GM12878 (cell line): Measurements from ENCODE around the gene ZNF668. TPM values are rescaled to one million over a fixed set of nuclear protein-coding genes. Genes with fewer than 3 reads are reported as not detected.

Experiments used
- BMI1 ChIP-seq: fragments of 450-650 bp; IDR thresholded peaks from 2 replicates; pipeline ENCODE4 v1.6.1; 2016; ENCODE audit warnings: mild to moderate bottlenecking, moderate library complexity, borderline replicate concordance
- CBX3 ChIP-seq: fragments of 200-600 bp; sonication (generic); IDR thresholded peaks from 2 replicates; pipeline ENCODE4 v1.6.1; 2016; ENCODE audit warnings: low read depth, borderline replicate concordance
- GABPA ChIP-seq: IDR thresholded peaks from 2 replicates; pipeline ENCODE4 v1.6.1; 2014; ENCODE audit warnings: antibody characterized with exemption, low read depth, mild to moderate bottlenecking, inconsistent platforms
- HCFC1 ChIP-seq: fragments of 150-350 bp; IDR thresholded peaks from 2 replicates; pipeline ENCODE4 v1.6.1; 2014; ENCODE audit warnings: low read length
- NFIC ChIP-seq: IDR thresholded peaks from 2 replicates; pipeline ENCODE4 v1.6.1; 2012; ENCODE audit warnings: low read depth, mild to moderate bottlenecking, inconsistent platforms, low read length, moderate library complexity
- POU2F2 ChIP-seq: IDR thresholded peaks from 3 replicates; pipeline ENCODE4 v1.6.1; 2011; ENCODE audit warnings: low read depth, mild to moderate bottlenecking, low read length, borderline replicate concordance
- polyA plus RNA-seq, 11 experiments: library from polyadenylated mRNA; depleted of rRNA in 4 of 11; unstranded in 6 of 11; stranded (reverse) in 5 of 11; fragments of >200 nt; fragmentation: Nextera tagmentation in 4 of 11; fragmentation: Illumina TruSeq in 1 of 11; extraction: Ambion mirVana in 4 of 11; extraction: Trizol in 1 of 11; gene quantifications; 1 replicate in 1 of 11; 2 replicates in 10 of 11; pipeline versions ENCODE4 v1.2.1 to v1.2.3, GENCODE V29; 2011 to 2016; ENCODE audit warnings: inconsistent platforms in 2 of 11, missing spikeins in 2 of 11, low read depth in 1 of 11
- total RNA-seq, 4 experiments: library from RNA; depleted of rRNA in 3 of 4; stranded (reverse); fragments of >200 nt in 3 of 4; fragmentation: Illumina TruSeq in 1 of 4; extraction: Trizol in 1 of 4; gene quantifications; 2 replicates each; pipeline versions ENCODE4 v1.2.1 to v1.2.3, GENCODE V29; 2013 to 2021
- TF ChIP-seq, protein P1 (sequence below): IDR thresholded peaks from 2 replicates; pipeline ENCODE4 v1.6.1; 2012; ENCODE audit warnings: improper control_type of control experiment, low read depth, low read length; ENCODE audit not compliant: insufficient replicate concordance
- TF ChIP-seq, protein P2 (sequence below): IDR thresholded peaks from 2 replicates; pipeline ENCODE4 v1.6.1; 2011; ENCODE audit warnings: mild to moderate bottlenecking, low read depth, low read length, moderate library complexity; ENCODE audit not compliant: insufficient replicate concordance

ZNF668 gene
- total and polyA plus RNA-seq, 10 of the 15 experiments (the other 5 are each of a cell fraction or from before 2014, with no cell fraction given): 0.05 to 20.7 (median 10.0) TPM; not detected in 1

DNA sequence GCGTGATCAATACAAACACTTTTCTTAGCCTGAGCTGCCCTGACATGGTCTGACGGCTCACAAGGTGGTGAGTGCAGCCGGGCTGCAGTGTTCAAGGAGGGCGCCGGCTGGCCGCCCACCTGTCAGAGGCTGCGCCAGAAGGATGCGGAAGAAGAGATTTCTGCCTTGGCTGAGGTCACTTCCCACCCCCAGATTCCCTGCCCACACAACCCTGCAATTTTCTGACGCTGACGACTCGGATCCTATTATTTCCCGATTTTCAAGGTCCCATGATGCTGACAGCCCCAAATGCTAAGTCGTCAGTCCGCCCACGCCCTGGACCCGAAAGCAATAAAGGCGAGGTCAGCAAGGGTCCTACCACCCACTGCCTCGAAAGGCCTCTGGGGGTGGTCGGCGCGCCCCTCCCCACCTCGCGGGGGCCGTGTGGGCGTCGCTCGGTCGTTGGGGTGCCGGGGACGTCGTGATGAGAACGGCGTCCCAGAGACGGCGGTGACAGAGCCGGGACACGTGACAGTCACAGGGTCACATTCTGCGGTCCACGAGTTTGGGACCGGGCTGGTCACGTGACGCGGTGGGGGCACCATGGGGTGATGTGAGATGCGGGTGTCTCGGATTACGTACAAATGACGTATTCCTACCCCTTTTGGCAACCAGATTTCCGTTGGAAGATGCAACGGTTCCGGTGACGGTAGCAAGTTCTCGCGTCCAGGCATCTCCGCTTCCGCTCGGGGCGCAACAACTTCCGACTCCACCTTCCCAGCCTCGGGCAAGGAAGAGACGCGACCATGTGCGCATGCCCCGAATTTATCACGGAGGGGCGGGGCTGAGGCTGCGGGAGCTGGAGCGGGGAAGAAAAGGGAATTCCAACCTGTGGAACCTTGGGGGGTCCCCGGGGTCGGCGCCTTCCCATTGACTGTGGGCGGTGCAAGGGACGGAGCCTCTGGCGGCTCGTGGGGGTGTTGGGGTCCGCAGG, 41.0 kb downstream of the ZNF668 start, which contains the start of gene STX4 (continued):
- TF ChIP-seq, protein P1, sequence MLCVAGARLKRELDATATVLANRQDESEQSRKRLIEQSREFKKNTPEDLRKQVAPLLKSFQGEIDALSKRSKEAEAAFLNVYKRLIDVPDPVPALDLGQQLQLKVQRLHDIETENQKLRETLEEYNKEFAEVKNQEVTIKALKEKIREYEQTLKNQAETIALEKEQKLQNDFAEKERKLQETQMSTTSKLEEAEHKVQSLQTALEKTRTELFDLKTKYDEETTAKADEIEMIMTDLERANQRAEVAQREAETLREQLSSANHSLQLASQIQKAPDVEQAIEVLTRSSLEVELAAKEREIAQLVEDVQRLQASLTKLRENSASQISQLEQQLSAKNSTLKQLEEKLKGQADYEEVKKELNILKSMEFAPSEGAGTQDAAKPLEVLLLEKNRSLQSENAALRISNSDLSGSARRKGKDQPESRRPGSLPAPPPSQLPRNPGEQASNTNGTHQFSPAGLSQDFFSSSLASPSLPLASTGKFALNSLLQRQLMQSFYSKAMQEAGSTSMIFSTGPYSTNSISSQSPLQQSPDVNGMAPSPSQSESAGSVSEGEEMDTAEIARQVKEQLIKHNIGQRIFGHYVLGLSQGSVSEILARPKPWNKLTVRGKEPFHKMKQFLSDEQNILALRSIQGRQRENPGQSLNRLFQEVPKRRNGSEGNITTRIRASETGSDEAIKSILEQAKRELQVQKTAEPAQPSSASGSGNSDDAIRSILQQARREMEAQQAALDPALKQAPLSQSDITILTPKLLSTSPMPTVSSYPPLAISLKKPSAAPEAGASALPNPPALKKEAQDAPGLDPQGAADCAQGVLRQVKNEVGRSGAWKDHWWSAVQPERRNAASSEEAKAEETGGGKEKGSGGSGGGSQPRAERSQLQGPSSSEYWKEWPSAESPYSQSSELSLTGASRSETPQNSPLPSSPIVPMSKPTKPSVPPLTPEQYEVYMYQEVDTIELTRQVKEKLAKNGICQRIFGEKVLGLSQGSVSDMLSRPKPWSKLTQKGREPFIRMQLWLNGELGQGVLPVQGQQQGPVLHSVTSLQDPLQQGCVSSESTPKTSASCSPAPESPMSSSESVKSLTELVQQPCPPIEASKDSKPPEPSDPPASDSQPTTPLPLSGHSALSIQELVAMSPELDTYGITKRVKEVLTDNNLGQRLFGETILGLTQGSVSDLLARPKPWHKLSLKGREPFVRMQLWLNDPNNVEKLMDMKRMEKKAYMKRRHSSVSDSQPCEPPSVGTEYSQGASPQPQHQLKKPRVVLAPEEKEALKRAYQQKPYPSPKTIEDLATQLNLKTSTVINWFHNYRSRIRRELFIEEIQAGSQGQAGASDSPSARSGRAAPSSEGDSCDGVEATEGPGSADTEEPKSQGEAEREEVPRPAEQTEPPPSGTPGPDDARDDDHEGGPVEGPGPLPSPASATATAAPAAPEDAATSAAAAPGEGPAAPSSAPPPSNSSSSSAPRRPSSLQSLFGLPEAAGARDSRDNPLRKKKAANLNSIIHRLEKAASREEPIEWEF: no peak
- TF ChIP-seq, protein P2, sequence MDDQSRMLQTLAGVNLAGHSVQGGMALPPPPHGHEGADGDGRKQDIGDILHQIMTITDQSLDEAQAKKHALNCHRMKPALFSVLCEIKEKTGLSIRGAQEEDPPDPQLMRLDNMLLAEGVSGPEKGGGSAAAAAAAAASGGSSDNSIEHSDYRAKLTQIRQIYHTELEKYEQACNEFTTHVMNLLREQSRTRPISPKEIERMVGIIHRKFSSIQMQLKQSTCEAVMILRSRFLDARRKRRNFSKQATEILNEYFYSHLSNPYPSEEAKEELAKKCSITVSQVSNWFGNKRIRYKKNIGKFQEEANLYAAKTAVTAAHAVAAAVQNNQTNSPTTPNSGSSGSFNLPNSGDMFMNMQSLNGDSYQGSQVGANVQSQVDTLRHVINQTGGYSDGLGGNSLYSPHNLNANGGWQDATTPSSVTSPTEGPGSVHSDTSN: peak; percentile 3
- no peak for TF ChIP-seq BMI1
- TF ChIP-seq HCFC1: peak; percentile 87
- peak; percentile 1; the same call in 1 of the 3 replicates for TF ChIP-seq POU2F2
- TF ChIP-seq NFIC: no peak
- TF ChIP-seq CBX3: no peak
- peak; percentile 99 for TF ChIP-seq GABPA
